HG03457 (cell line): ENCODE data around the gene SIX5.

Experiments used
- ATAC-seq: cut with Tn5 transposase; IDR thresholded peaks from one replicate; pipeline ENCODE4 v1.9.1; 2021; ENCODE audit warnings: moderate number of reproducible peaks; ENCODE audit not compliant: unreplicated experiment

Gene SIX5

GRCh38 chr19:45716359-45717130, 52.5 kb downstream of the SIX5 start:
- no peak for ATAC-seq

DNA sequence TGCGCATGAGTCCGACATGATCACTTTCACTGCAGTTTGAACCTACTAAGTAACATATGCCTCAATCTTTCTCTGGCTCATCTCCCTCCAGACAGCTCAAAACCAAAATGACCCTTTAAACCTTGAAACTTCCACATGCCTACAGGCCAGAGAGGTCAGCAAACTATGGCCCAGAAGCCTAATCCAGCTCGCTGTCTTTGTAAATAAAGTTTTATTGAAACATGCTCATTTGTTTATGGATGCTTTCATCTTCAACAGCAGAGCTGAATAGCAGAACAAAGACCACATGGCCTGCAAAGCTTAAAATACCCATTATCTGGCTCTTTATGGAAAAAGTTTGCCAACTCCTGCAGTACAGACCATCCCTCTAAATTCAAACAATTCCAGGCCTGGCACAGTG, 53.9 kb downstream of the SIX5 start:
- no peak for ATAC-seq
